ENCODE measurements around the gene MEPCE. TPM values are rescaled to one million over a fixed set of nuclear protein-coding genes. Genes with fewer than 3 reads are reported as not detected.

The MEPCE gene
- total and polyA plus RNA-seq, 9 of the 15 experiments (the other 6 are each of a cell fraction or from before 2014, with no cell fraction given), result 10.9 to 76.3 (median 44.1) TPM

DNA sequence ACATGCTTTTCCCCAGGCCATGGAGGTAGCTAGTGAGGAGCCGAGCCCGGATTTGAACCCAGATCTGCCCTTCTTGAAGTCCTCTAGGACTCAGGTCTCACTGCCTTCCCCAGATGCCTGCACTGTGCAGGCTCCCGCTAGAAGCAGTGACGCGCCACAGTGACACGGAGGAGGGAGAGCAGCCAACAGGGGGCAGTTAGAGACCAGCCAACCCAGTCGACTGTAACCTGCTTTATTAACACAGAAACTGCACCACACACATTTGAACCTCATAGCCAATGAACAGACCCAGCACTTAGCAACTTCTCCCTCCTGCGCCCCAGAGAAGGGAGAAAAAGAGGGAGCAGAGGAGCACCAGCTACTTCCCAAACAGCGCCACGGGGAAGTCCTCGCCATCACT lies 29.0 kb upstream of the MEPCE start (continued):
- TF ChIP-seq UBTF (IDR thresholded peaks at IDR 0.05; ENCODE audit: borderline replicate concordance in 1 of 2, low read depth in 2 of 2, low read length in 2 of 2) (0 out of 4 replicates have a peak, but pooled peaks of 1 of the 2 experiments have one; percentile 41), NFE2 (IDR thresholded peaks at IDR 0.05; ENCODE audit: low read depth) (peak; percentile 15; the same call in 1 of the 2 replicates), NRF1 (conservative IDR thresholded peaks at IDR 0.05 in 1 of 2, IDR thresholded peaks at IDR 0.05 in 1 of 2) (0 out of 4 replicates have a peak, but pooled peaks of 1 of the 2 experiments have one; percentile 28), MYC (IDR thresholded peaks at IDR 0.05; ENCODE audit: low read depth, low read length) (peak; percentile 42; the same call in 1 of the 2 replicates), MYC (CRISPR knock-in tag; IDR thresholded peaks at IDR 0.05; ENCODE audit: borderline replicate concordance, low read depth) (no peak), DEAF1 (CRISPR knock-in tag; IDR thresholded peaks at IDR 0.05) (peak; percentile 56), CREB1 (IDR thresholded peaks at IDR 0.05) (peak; percentile 81), CREB1 (CRISPR knock-in tag; IDR thresholded peaks at IDR 0.05) (peak; percentile 91)
- TF ChIP-seq, protein P1, sequence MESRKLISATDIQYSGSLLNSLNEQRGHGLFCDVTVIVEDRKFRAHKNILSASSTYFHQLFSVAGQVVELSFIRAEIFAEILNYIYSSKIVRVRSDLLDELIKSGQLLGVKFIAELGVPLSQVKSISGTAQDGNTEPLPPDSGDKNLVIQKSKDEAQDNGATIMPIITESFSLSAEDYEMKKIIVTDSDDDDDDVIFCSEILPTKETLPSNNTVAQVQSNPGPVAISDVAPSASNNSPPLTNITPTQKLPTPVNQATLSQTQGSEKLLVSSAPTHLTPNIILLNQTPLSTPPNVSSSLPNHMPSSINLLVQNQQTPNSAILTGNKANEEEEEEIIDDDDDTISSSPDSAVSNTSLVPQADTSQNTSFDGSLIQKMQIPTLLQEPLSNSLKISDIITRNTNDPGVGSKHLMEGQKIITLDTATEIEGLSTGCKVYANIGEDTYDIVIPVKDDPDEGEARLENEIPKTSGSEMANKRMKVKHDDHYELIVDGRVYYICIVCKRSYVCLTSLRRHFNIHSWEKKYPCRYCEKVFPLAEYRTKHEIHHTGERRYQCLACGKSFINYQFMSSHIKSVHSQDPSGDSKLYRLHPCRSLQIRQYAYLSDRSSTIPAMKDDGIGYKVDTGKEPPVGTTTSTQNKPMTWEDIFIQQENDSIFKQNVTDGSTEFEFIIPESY (CRISPR knock-in tag; IDR thresholded peaks at IDR 0.05), result peak; percentile 73
